ENCODE data around the gene WASHC4.

The WASHC4 gene

DNA sequence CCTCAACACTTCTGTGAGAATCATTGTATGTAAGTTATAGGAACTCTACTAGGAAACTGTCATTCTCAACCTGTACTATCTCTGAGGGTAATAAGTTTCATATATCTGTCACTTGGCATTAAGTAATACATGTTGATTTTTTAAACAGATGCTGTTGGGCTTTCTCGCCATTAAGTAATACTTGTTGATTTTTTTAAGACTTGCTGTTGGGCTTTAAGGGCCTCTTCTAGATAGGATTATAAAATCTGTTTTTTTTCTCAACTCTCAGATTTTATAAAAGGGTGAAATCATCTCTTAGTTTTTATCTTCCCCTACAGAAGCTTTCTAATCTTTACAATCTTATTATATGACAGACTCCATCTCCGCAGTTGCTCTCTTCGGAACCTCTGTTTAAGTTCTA lies 5.6 kb downstream of the WASHC4 start:
- Histone ChIP-seq H3K36me3 (ENCODE audit: insufficient read depth) (no peaks in the 10 kb centered on the region), H3K4me2 (no peak overlapping the region), H3K9ac (no peak overlapping the region), H3K27ac (no peak overlapping the region), H3K4me1 (ENCODE audit: low read depth, poor library complexity, severe bottlenecking) (peaks cover 12% of the 10 kb centered on the region), H3K79me2 (ENCODE audit: insufficient read depth, low read depth) (peaks cover 36% of the 10 kb centered on the region), H3K27me3 (ENCODE audit: insufficient read depth, low read depth) (no peaks in the 10 kb centered on the region), H3K4me3 (IDR thresholded peaks at IDR 0.05; ENCODE audit: insufficient read depth, low read depth, low read length) (no peak overlapping the region), H2AFZ (ENCODE audit: low read depth) (no peak overlapping the region), H4K20me1 (ENCODE audit: insufficient read depth) (no peaks in the 10 kb centered on the region)
- TF ChIP-seq, protein P1, sequence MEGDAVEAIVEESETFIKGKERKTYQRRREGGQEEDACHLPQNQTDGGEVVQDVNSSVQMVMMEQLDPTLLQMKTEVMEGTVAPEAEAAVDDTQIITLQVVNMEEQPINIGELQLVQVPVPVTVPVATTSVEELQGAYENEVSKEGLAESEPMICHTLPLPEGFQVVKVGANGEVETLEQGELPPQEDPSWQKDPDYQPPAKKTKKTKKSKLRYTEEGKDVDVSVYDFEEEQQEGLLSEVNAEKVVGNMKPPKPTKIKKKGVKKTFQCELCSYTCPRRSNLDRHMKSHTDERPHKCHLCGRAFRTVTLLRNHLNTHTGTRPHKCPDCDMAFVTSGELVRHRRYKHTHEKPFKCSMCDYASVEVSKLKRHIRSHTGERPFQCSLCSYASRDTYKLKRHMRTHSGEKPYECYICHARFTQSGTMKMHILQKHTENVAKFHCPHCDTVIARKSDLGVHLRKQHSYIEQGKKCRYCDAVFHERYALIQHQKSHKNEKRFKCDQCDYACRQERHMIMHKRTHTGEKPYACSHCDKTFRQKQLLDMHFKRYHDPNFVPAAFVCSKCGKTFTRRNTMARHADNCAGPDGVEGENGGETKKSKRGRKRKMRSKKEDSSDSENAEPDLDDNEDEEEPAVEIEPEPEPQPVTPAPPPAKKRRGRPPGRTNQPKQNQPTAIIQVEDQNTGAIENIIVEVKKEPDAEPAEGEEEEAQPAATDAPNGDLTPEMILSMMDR (conservative IDR thresholded peaks at IDR 0.05; ENCODE audit: low read depth, low read length), result no peak

DNA sequence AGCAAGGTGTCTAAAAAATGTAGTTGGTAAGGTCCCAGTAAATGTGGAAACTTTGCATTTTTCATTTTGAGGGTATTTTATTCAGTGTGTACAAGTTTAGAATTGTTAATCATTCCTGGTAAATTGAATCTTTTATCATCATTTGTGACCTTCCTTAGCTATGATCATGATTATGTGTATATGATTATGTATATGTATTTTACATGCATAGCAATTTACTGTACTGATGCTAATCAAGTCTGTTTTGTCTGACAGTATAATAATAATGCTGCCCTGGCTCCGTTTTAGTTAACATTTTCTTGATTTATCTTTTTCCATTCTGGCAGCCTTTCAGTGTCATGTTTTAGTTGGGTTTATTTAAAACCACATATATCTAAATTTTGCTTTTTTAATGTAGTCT lies 9.4 kb downstream of the WASHC4 start:
- TF ChIP-seq, protein P1 (conservative IDR thresholded peaks at IDR 0.05; ENCODE audit: low read depth, low read length), result no peak
- no peaks in the 10 kb centered on the region for H3K36me3 ChIP-seq (ENCODE audit: insufficient read depth)
- no peaks in the 10 kb centered on the region for H3K4me1 ChIP-seq (ENCODE audit: low read depth, poor library complexity, severe bottlenecking)
- no peak overlapping the region for H3K4me3 ChIP-seq (IDR thresholded peaks at IDR 0.05; ENCODE audit: insufficient read depth, low read depth, low read length)
- H2AFZ ChIP-seq (ENCODE audit: low read depth), result no peak overlapping the region
- H3K4me2 ChIP-seq, result no peak overlapping the region
- H4K20me1 ChIP-seq (ENCODE audit: insufficient read depth), result no peaks in the 10 kb centered on the region
- H3K27me3 ChIP-seq (ENCODE audit: insufficient read depth, low read depth), result no peaks in the 10 kb centered on the region
- no peak overlapping the region for H3K9ac ChIP-seq
- H3K79me2 ChIP-seq (ENCODE audit: insufficient read depth, low read depth), result no peaks in the 10 kb centered on the region; the same call in 1 of the 2 replicates
- H3K27ac ChIP-seq, result no peak overlapping the region

DNA sequence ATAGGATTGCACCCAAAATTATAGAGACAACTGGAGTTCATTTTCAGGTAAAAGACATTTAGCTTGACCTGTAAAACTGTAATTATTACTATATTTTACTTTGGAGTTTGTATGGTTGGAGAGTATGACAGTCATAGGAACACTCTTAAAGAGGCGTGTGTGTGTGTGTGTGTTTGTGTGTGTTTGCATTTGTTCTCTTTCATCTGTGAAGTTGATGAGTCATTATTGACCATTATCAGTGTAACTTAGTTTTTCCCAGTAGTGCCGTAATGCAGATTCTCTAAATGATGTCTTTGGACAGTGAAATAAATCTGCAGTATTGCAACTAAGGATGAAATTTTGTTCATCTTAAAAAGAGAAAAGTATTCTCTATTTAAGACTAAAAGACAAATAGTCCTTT lies 13.0 kb downstream of the WASHC4 start:
- Histone ChIP-seq H3K4me1 (ENCODE audit: low read depth, poor library complexity, severe bottlenecking) (no peaks in the 10 kb centered on the region), H4K20me1 (ENCODE audit: insufficient read depth) (no peaks in the 10 kb centered on the region), H3K4me3 (IDR thresholded peaks at IDR 0.05; ENCODE audit: insufficient read depth, low read depth, low read length) (no peak overlapping the region), H3K27me3 (ENCODE audit: insufficient read depth, low read depth) (no peaks in the 10 kb centered on the region), H3K79me2 (ENCODE audit: insufficient read depth, low read depth) (no peaks in the 10 kb centered on the region), H3K36me3 (ENCODE audit: insufficient read depth) (0 out of 2 replicates have a peak, but pooled peaks cover 8% of the 10 kb centered on the region), H2AFZ (ENCODE audit: low read depth) (no peak overlapping the region), H3K9ac (no peak overlapping the region), H3K4me2 (no peak overlapping the region), H3K27ac (no peak overlapping the region)
- TF ChIP-seq, protein P1 (conservative IDR thresholded peaks at IDR 0.05; ENCODE audit: low read depth, low read length), result no peak

DNA sequence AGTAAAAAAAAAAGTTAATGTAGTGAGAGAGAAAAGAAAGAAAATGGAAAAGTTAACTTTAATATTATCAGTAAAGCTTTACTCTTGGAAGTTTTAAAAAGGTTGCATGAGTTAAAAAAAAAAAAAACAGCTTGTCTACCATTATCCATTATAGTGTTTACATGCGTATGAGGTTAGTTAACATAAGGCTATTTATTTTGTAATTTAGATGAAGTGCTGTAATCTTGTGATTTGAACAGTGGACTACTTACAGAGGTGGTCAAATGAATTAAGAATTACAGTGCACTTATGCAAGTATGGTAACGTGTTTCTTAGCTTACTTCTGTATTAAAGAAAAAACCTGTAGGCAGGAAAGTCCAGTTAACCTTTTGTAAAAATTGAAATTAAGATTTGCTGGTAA lies 30.7 kb downstream of the WASHC4 start:
- H3K79me2 ChIP-seq (ENCODE audit: insufficient read depth, low read depth), result no peaks in the 10 kb centered on the region
- no peak overlapping the region for H3K4me3 ChIP-seq (IDR thresholded peaks at IDR 0.05; ENCODE audit: insufficient read depth, low read depth, low read length)
- no peaks in the 10 kb centered on the region for H3K36me3 ChIP-seq (ENCODE audit: insufficient read depth)
- no peak overlapping the region for H3K4me2 ChIP-seq
- H4K20me1 ChIP-seq (ENCODE audit: insufficient read depth), result no peaks in the 10 kb centered on the region
- H3K27ac ChIP-seq, result no peak overlapping the region
- no peaks in the 10 kb centered on the region for H3K4me1 ChIP-seq (ENCODE audit: low read depth, poor library complexity, severe bottlenecking)
- H2AFZ ChIP-seq (ENCODE audit: low read depth), result no peak overlapping the region
- TF ChIP-seq, protein P1 (conservative IDR thresholded peaks at IDR 0.05; ENCODE audit: low read depth, low read length), result no peak
- H3K9ac ChIP-seq, result no peak overlapping the region
- no peaks in the 10 kb centered on the region for H3K27me3 ChIP-seq (ENCODE audit: insufficient read depth, low read depth)
